ENCODE data around the gene CLPSL1.

DNA sequence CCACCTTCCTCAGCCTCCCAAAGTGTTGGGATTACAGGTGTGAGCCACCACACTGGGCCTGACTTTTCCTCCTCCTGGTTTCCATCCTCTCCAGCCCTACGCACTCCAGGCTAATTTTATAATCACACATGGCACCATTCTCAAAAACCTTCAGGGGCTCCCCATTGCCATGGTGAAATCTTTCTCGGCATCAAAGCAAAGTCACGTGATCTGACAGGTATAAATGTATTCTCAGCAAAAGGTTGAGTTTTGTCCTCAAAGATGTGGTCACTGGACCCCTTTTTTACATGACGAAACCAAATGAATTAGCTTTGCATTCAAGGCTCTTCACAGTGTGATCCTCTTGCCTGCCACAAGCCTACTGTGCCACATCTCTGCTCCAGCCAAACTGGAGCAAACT is 28.5 kb upstream of the CLPSL1 start:
- TF ChIP-seq CTCF (IDR thresholded peaks at IDR 0.05) (no peak), EZH2 (IDR thresholded peaks at IDR 0.05) (no peak), EZH2phosphoT487 (IDR thresholded peaks at IDR 0.05) (no peak)

Data from neural progenitor cell (in vitro differentiated cells).